DND-41 (cell line): ENCODE results near the gene INTS6.

Experiments
- ATAC-seq: fragments of 200-7000 bp; cut with Tn5 transposase; 3 replicates; pipeline ENCODE4 v1.9.1; 2021; ENCODE audit warnings: low read depth; ENCODE audit not compliant: insufficient read depth
- DNase-seq: peaks from one replicate; pipeline ENCODE4 v3.0.0-alpha.2; 2020
- H2AFZ ChIP-seq: 2 replicates; pipeline ENCODE4 v1.6.0; 2012; ENCODE audit warnings: low read depth, low read length
- H3K27ac ChIP-seq: 2 replicates; pipeline ENCODE4 v1.5.1; 2012; ENCODE audit warnings: low read length, inconsistent platforms
- H3K27me3 ChIP-seq: fragments of 200-600 bp; sonication (generic); 2 replicates; pipeline ENCODE4 v1.6.0; 2012; ENCODE audit warnings: low read length, mild to moderate bottlenecking, inconsistent platforms; ENCODE audit not compliant: insufficient read depth, poor library complexity
- H3K36me3 ChIP-seq: 2 replicates; pipeline ENCODE4 v1.5.1; 2012; ENCODE audit warnings: low read length, inconsistent platforms; ENCODE audit not compliant: insufficient read depth
- H3K4me1 ChIP-seq: 2 replicates; pipeline ENCODE4 v1.5.1; 2012; ENCODE audit warnings: mild to moderate bottlenecking, low read length; ENCODE audit not compliant: insufficient read depth
- H3K4me2 ChIP-seq: 2 replicates; pipeline ENCODE4 v1.6.0; 2012; ENCODE audit warnings: mild to moderate bottlenecking, moderate library complexity, low read length, inconsistent platforms; ENCODE audit not compliant: insufficient read depth
- H3K4me3 ChIP-seq, 2 experiments: fragments of 200-600 bp in 1 of 2; shearing (Covaris generic) in 1 of 2; 2 replicates each; pipeline ENCODE4 v1.5.1; 2012 to 2016; ENCODE audit warnings: inconsistent platforms in 2 of 2, low read length in 2 of 2, mild to moderate bottlenecking in 2 of 2, low read depth in 1 of 2, moderate library complexity in 1 of 2
- H3K79me2 ChIP-seq: 2 replicates; pipeline ENCODE4 v1.6.0; 2012; ENCODE audit warnings: low read length, inconsistent platforms; ENCODE audit not compliant: insufficient read depth
- H3K9ac ChIP-seq: 2 replicates; pipeline ENCODE4 v1.6.0; 2012; ENCODE audit warnings: low read depth, mild to moderate bottlenecking, inconsistent platforms, low read length, moderate library complexity
- H3K9me3 ChIP-seq: 2 replicates; pipeline ENCODE4 v1.5.1; 2012; ENCODE audit warnings: low read length, moderate library complexity, mild to moderate bottlenecking, inconsistent platforms; ENCODE audit not compliant: insufficient read depth, severe bottlenecking
- H4K20me1 ChIP-seq: 2 replicates; pipeline ENCODE4 v1.6.0; 2012; ENCODE audit warnings: low read length; ENCODE audit not compliant: insufficient read depth
- CTCF ChIP-seq: IDR thresholded peaks from 2 replicates; pipeline ENCODE4 v1.5.1; 2012; ENCODE audit warnings: borderline replicate concordance, low read length, moderate library complexity, mild to moderate bottlenecking; ENCODE audit not compliant: poor library complexity, severe bottlenecking; ENCODE audit errors: extremely low read depth
- EZH2 ChIP-seq: IDR thresholded peaks from 3 replicates; pipeline ENCODE4 v1.6.1; 2012; ENCODE audit warnings: borderline replicate concordance, low read depth, mild to moderate bottlenecking, moderate library complexity, low read length, inconsistent platforms; ENCODE audit not compliant: severe bottlenecking

INTS6 gene

GRCh38 chr13:51405176-51405575 is 47.7 kb downstream of the INTS6 start:
- TF ChIP-seq EZH2 (no peak), CTCF (no peak)
- no peaks in the 10 kb centered on the region for H3K27me3 ChIP-seq
- H3K36me3 ChIP-seq, result peaks cover 10% of the 10 kb centered on the region; the same call in 1 of the 2 replicates
- no peak overlapping the region for H3K4me3 ChIP-seq
- H3K9me3 ChIP-seq, result no peaks in the 10 kb centered on the region
- DNase-seq (no peak), ATAC-seq (no peak)
- no peak overlapping the region for H3K9ac ChIP-seq
- H2AFZ ChIP-seq, result no peak overlapping the region
- no peaks in the 10 kb centered on the region for H3K4me1 ChIP-seq
- H4K20me1 ChIP-seq, result peaks cover 13% of the 10 kb centered on the region; the same call in 1 of the 2 replicates
- no peak overlapping the region for H3K27ac ChIP-seq
- no peak overlapping the region for H3K4me2 ChIP-seq
- H3K79me2 ChIP-seq, result peaks cover 73% of the 10 kb centered on the region

GRCh38 chr13:51397262-51397941 is 55.4 kb downstream of the INTS6 start:
- no peaks in the 10 kb centered on the region for H3K4me1 ChIP-seq
- ATAC-seq, result no peak
- no peak overlapping the region for H3K4me3 ChIP-seq
- DNase-seq, result no peak
- peaks cover 54% of the 10 kb centered on the region for H3K79me2 ChIP-seq
- no peaks in the 10 kb centered on the region for H3K9me3 ChIP-seq
- H3K27ac ChIP-seq, result no peak overlapping the region
- H3K9ac ChIP-seq, result no peak overlapping the region
- H2AFZ ChIP-seq, result no peak overlapping the region
- H4K20me1 ChIP-seq, result no peaks in the 10 kb centered on the region; the same call in 1 of the 2 replicates
- no peak overlapping the region for H3K4me2 ChIP-seq
- no peak for TF ChIP-seq EZH2
- no peak for TF ChIP-seq CTCF
- no peaks in the 10 kb centered on the region for H3K27me3 ChIP-seq
- peaks cover 9% of the 10 kb centered on the region; the same call in 1 of the 2 replicates for H3K36me3 ChIP-seq

GRCh38 chr13:51396352-51396751 is 56.5 kb downstream of the INTS6 start:
- Histone ChIP-seq H3K9ac (no peak overlapping the region), H3K9me3 (no peaks in the 10 kb centered on the region), H3K36me3 (peaks cover 8% of the 10 kb centered on the region; the same call in 1 of the 2 replicates), H2AFZ (no peak overlapping the region), H4K20me1 (no peaks in the 10 kb centered on the region; the same call in 1 of the 2 replicates), H3K4me3 (no peak overlapping the region), H3K27me3 (no peaks in the 10 kb centered on the region), H3K4me2 (no peak overlapping the region), H3K4me1 (no peaks in the 10 kb centered on the region), H3K79me2 (peaks cover 45% of the 10 kb centered on the region), H3K27ac (no peak overlapping the region)
- ATAC-seq (no peak), DNase-seq (no peak)
- TF ChIP-seq EZH2 (no peak), CTCF (no peak)
